ENCODE measurements around the gene COPS6.
A peak's percentile ranks its signal among the peaks of the same experiment; 100 is the strongest.
"Not testable (repeated sequence)": the region's sequence is repeated elsewhere in the genome, so short reads cannot be mapped to it uniquely, and the experiment has no call there.

COPS6 gene

GRCh38 chr7:100126931-100127865 is 38.4 kb downstream of the COPS6 start, which contains the start of gene MBLAC1:
Gene MBLAC1, plus strand, starts transcription at chr7:100126967. Its CDS starts 429 bp downstream, at chr7:100127396.
- peak; percentile 83 to 84 for DNase-seq (ENCODE audit: low read depth in 2 of 2)

GRCh38 chr7:100127866-100128636 is 39.3 kb downstream of the COPS6 start:
- no peak for DNase-seq (ENCODE audit: low read depth in 2 of 2)

GRCh38 chr7:100128637-100128963 is 39.8 kb downstream of the COPS6 start:
- no peak for DNase-seq (ENCODE audit: low read depth in 2 of 2)

GRCh38 chr7:100130220-100130607 is 41.4 kb downstream of the COPS6 start:
- DNase-seq (ENCODE audit: low read depth in 2 of 2): not testable (repeated sequence)

GRCh38 chr7:100130608-100131453 is 42.1 kb downstream of the COPS6 start:
- no peak for DNase-seq (ENCODE audit: low read depth in 2 of 2)

GRCh38 chr7:100132126-100132525 is 43.4 kb downstream of the COPS6 start:
- no peak for DNase-seq (ENCODE audit: low read depth in 2 of 2)

GRCh38 chr7:100132697-100133151 is 44.0 kb downstream of the COPS6 start:
- peak in 1 of 2 experiments; percentile 20 for DNase-seq (ENCODE audit: low read depth in 2 of 2)

GRCh38 chr7:100137851-100138760 is 49.3 kb downstream of the COPS6 start:
- DNase-seq (ENCODE audit: low read depth in 2 of 2): no peak

GRCh38 chr7:100141555-100141949 is 52.8 kb downstream of the COPS6 start:
- DNase-seq (ENCODE audit: low read depth in 2 of 2): no peak
